H9 (cell line): Measurements from ENCODE around the gene PRDM8. TPM values are rescaled to one million over a fixed set of nuclear protein-coding genes. Genes with fewer than 3 reads are reported as not detected.

Experiments
- DNase-seq: peaks from one replicate; pipeline ENCODE4 v3.0.0-alpha.2; 2017
- H2AFZ ChIP-seq: one replicate; pipeline ENCODE4 v1.6.1; 2013; ENCODE audit warnings: mild to moderate bottlenecking, low read length, control low read depth, moderate library complexity
- H2AK5ac ChIP-seq: 2 replicates; pipeline ENCODE4 v1.6.1; 2013; ENCODE audit warnings: low read length, control low read depth, mixed read lengths; ENCODE audit not compliant: insufficient read length
- H2BK120ac ChIP-seq: one replicate; pipeline ENCODE4 v1.6.1; 2013; ENCODE audit warnings: low read depth, mild to moderate bottlenecking, low read length, control low read depth, inconsistent platforms; ENCODE audit not compliant: poor library complexity, severe bottlenecking
- H2BK12ac ChIP-seq: 2 replicates; pipeline ENCODE4 v1.6.1; 2013; ENCODE audit warnings: low read length, control low read depth, mixed read lengths, low read depth; ENCODE audit not compliant: insufficient read length
- H2BK15ac ChIP-seq: 2 replicates; pipeline ENCODE4 v1.6.1; 2013; ENCODE audit warnings: low read depth, low read length, control low read depth
- H2BK20ac ChIP-seq: one replicate; pipeline ENCODE4 v1.6.1; 2013; ENCODE audit warnings: low read depth, mild to moderate bottlenecking, low read length, control low read depth, inconsistent platforms; ENCODE audit not compliant: poor library complexity, severe bottlenecking
- H2BK5ac ChIP-seq: 2 replicates; pipeline ENCODE4 v1.6.1; 2013; ENCODE audit warnings: low read length, control low read depth, mixed read lengths; ENCODE audit not compliant: insufficient read length
- H3K14ac ChIP-seq: 2 replicates; pipeline ENCODE4 v1.6.1; 2013; ENCODE audit warnings: low read length, control low read depth; ENCODE audit not compliant: insufficient read depth
- H3K18ac ChIP-seq: 2 replicates; pipeline ENCODE4 v1.6.1; 2013; ENCODE audit warnings: low read depth, mild to moderate bottlenecking, mixed read lengths, low read length, control low read depth; ENCODE audit not compliant: insufficient read length
- H3K23ac ChIP-seq: 2 replicates; pipeline ENCODE4 v1.6.1; 2013; ENCODE audit warnings: low read length, control low read depth, mixed read lengths, low read depth; ENCODE audit not compliant: insufficient read length
- H3K23me2 ChIP-seq: 2 replicates; pipeline ENCODE4 v1.6.1; 2013; ENCODE audit warnings: low read depth, mild to moderate bottlenecking, mixed read lengths, low read length, control low read depth; ENCODE audit not compliant: insufficient read length, poor library complexity, severe bottlenecking
- H3K27ac ChIP-seq: 2 replicates; pipeline ENCODE4 v1.5.1; 2013; ENCODE audit warnings: low read length, control low read depth, mixed read lengths, low read depth; ENCODE audit not compliant: insufficient read length
- H3K27me3 ChIP-seq: 2 replicates; pipeline ENCODE4 v1.6.1; 2013; ENCODE audit warnings: low read length, control low read depth, inconsistent platforms; ENCODE audit not compliant: insufficient read depth
- H3K4ac ChIP-seq: 2 replicates; pipeline ENCODE4 v1.6.1; 2013; ENCODE audit warnings: low read depth, mild to moderate bottlenecking, control low read depth, inconsistent platforms, low read length, moderate library complexity
- H3K4me1 ChIP-seq: 2 replicates; pipeline ENCODE4 v1.6.1; 2013; ENCODE audit warnings: low read length, control low read depth, inconsistent platforms; ENCODE audit not compliant: insufficient read depth
- H3K4me2 ChIP-seq: 2 replicates; pipeline ENCODE4 v1.6.1; 2013; ENCODE audit warnings: low read length, control low read depth, mixed read lengths; ENCODE audit not compliant: insufficient read length, insufficient read depth
- H3K56ac ChIP-seq: 2 replicates; pipeline ENCODE4 v1.6.1; 2013; ENCODE audit warnings: low read depth, mild to moderate bottlenecking, mixed read lengths, low read length, control low read depth; ENCODE audit not compliant: insufficient read length
- H3K79me1 ChIP-seq: 2 replicates; pipeline ENCODE4 v1.6.1; 2013; ENCODE audit warnings: low read depth, mild to moderate bottlenecking, moderate library complexity, low read length, control low read depth, inconsistent platforms; ENCODE audit not compliant: insufficient read depth, poor library complexity, severe bottlenecking
- H3K79me2 ChIP-seq: 2 replicates; pipeline ENCODE4 v1.6.1; 2013; ENCODE audit warnings: low read length, control low read depth, inconsistent platforms; ENCODE audit not compliant: insufficient read depth
- H3K9ac ChIP-seq: 2 replicates; pipeline ENCODE4 v1.6.1; 2013; ENCODE audit warnings: low read length, control low read depth, mixed read lengths; ENCODE audit not compliant: insufficient read length; ENCODE audit errors: extremely low read depth
- H3K9me3 ChIP-seq: one replicate; pipeline ENCODE4 v1.6.1; 2013; ENCODE audit warnings: low read depth, low read length, inconsistent platforms; ENCODE audit not compliant: control insufficient read depth
- H3T11ph ChIP-seq: one replicate; pipeline ENCODE4 v1.6.1; 2013; ENCODE audit warnings: mild to moderate bottlenecking, low read length, control low read depth, inconsistent platforms
- H4K20me1 ChIP-seq: one replicate; pipeline ENCODE4 v1.6.1; 2013; ENCODE audit not compliant: control insufficient read depth, insufficient read length, insufficient read depth
- H4K5ac ChIP-seq: 2 replicates; pipeline ENCODE4 v1.6.1; 2013; ENCODE audit warnings: low read depth, mild to moderate bottlenecking, mixed read lengths, low read length, control low read depth; ENCODE audit not compliant: insufficient read length
- H4K8ac ChIP-seq: replicated peaks from 2 replicates; pipeline ENCODE4 v1.6.1; 2013; ENCODE audit warnings: low read length, control low read depth, mixed read lengths, low read depth; ENCODE audit not compliant: insufficient read length
- H4K91ac ChIP-seq: 2 replicates; pipeline ENCODE4 v1.6.1; 2013; ENCODE audit warnings: low read depth, mild to moderate bottlenecking, moderate library complexity, mixed read lengths, low read length, control low read depth; ENCODE audit not compliant: insufficient read length
- H3K27ac Mint-ChIP-seq, 3 experiments: 2 replicates in 2 of 3; 3 replicates in 1 of 3; pipeline ENCODE4 v1.8.0; 2020 to 2021; ENCODE audit warnings: mixed read lengths in 3 of 3, mild to moderate bottlenecking in 1 of 3, moderate library complexity in 1 of 3
- H3K27me3 Mint-ChIP-seq: 2 replicates; pipeline ENCODE4 v1.8.0; 2021; ENCODE audit warnings: low read depth, mild to moderate bottlenecking, moderate library complexity, mixed read lengths
- H3K36me3 Mint-ChIP-seq, 3 experiments: 2 replicates in 2 of 3; 3 replicates in 1 of 3; pipeline ENCODE4 v1.8.0; 2020 to 2021; ENCODE audit warnings: low read depth in 3 of 3, mixed read lengths in 3 of 3; ENCODE audit not compliant: insufficient read depth in 1 of 3
- H3K4me1 Mint-ChIP-seq, 2 experiments: 2 replicates each; pipeline ENCODE4 v1.8.0; 2020; ENCODE audit warnings: mixed read lengths in 2 of 2
- H3K4me3 Mint-ChIP-seq, 2 experiments: 2 replicates in 1 of 2; 3 replicates in 1 of 2; pipeline ENCODE4 v1.8.0; 2020 to 2021; ENCODE audit warnings: mild to moderate bottlenecking in 2 of 2, mixed read lengths in 2 of 2, moderate library complexity in 1 of 2
- H3K9me3 Mint-ChIP-seq, 2 experiments: 2 replicates in 1 of 2; 3 replicates in 1 of 2; pipeline ENCODE4 v1.8.0; 2020; ENCODE audit warnings: mild to moderate bottlenecking in 2 of 2, mixed read lengths in 2 of 2, moderate library complexity in 1 of 2
- WGBS: extraction: QIAGEN DNeasy Blood & Tissue Kit; methylation state at CpG from one replicate; pipeline ENCODE4 v1.1.7; 2013; ENCODE audit warnings: missing lambda C conversion rate, low lambda C conversion rate, mixed read lengths; ENCODE audit not compliant: insufficient read length; ENCODE audit errors: extremely low coverage; 5-methylcytosine and 5-hydroxymethylcytosine counted together
- total RNA-seq: library from RNA; stranded (reverse); gene quantifications from 2 replicates; pipeline ENCODE4 v1.2.1, GENCODE V29; 2021
- TF ChIP-seq, protein P1 (sequence below): fragments of 200-600 bp; sonication (generic); conservative IDR thresholded peaks from 3 replicates; pipeline ENCODE4 v1.8.0; 2021; ENCODE audit warnings: antibody characterized with exemption, mild to moderate bottlenecking

Gene PRDM8
- total RNA-seq, 1 experiment from 2014 or later = not detected

- Histone ChIP-seq H2BK12ac (no peak overlapping the region), H4K91ac (no peak overlapping the region), H3K79me1 (no peaks in the 10 kb centered on the region), H3K18ac (no peak overlapping the region), H3K4me1 (no peaks in the 10 kb centered on the region), H3K23me2 (no peaks in the 10 kb centered on the region), H4K8ac (no peak overlapping the region), H2BK5ac (no peak overlapping the region), H2BK120ac (no peak overlapping the region), H2BK20ac (no peak overlapping the region), H3K23ac (no peak overlapping the region), H3K4me2 (no peak overlapping the region), H3K9me3 (no peaks in the 10 kb centered on the region), H3K9ac (no peak overlapping the region), H3K4ac (no peak overlapping the region), H3K27ac (no peak overlapping the region), H3K79me2 (no peaks in the 10 kb centered on the region), H2AK5ac (no peak overlapping the region), H4K20me1 (no peaks in the 10 kb centered on the region), H2AFZ (no peak overlapping the region), H2BK15ac (no peak overlapping the region), H3K27me3 (peaks cover 6% of the 10 kb centered on the region; the same call in 1 of the 2 replicates), H3K56ac (no peak overlapping the region), H3T11ph (no peak overlapping the region), H4K5ac (no peak overlapping the region), H3K14ac (no peak overlapping the region)
- peaks cover 0 to under 1% (median 0%) of the 10 kb centered on the region in 3 experiments; a peak in 2 of 7 replicates for H3K36me3 Mint-ChIP-seq
- no peak overlapping the region for H3K27ac Mint-ChIP-seq
- peaks cover 77% of the 10 kb centered on the region for H3K27me3 Mint-ChIP-seq
- H3K9me3 Mint-ChIP-seq = peaks cover 0 to under 1% of the 10 kb centered on the region in 2 experiments; a peak in 3 of 5 replicates
- H3K4me3 Mint-ChIP-seq = no peak overlapping the region
- no CpG with 5 or more reads among the region's 5 CpGs for WGBS
- TF ChIP-seq, protein P1, sequence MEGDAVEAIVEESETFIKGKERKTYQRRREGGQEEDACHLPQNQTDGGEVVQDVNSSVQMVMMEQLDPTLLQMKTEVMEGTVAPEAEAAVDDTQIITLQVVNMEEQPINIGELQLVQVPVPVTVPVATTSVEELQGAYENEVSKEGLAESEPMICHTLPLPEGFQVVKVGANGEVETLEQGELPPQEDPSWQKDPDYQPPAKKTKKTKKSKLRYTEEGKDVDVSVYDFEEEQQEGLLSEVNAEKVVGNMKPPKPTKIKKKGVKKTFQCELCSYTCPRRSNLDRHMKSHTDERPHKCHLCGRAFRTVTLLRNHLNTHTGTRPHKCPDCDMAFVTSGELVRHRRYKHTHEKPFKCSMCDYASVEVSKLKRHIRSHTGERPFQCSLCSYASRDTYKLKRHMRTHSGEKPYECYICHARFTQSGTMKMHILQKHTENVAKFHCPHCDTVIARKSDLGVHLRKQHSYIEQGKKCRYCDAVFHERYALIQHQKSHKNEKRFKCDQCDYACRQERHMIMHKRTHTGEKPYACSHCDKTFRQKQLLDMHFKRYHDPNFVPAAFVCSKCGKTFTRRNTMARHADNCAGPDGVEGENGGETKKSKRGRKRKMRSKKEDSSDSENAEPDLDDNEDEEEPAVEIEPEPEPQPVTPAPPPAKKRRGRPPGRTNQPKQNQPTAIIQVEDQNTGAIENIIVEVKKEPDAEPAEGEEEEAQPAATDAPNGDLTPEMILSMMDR = no peak
- no peak for DNase-seq
- peaks cover 0 to 2% of the 10 kb centered on the region in 2 experiments; a peak in 1 of 4 replicates for H3K4me1 Mint-ChIP-seq
Measured at GRCh38 chr4:80213117-80213815, 16.0 kb downstream of the PRDM8 start.
